ENCODE data around the gene ZDHHC12. TPM values are rescaled to one million over a fixed set of nuclear protein-coding genes. Genes with fewer than 3 reads are reported as not detected.

Gene ZDHHC12
- total and polyA plus RNA-seq, 4 donors = 24.7 to 48.2 (median 30.3) TPM

GRCh38 chr9:128702445-128702948 lies 21.4 kb downstream of the ZDHHC12 start, which contains the start of gene PKN3:
TSS of gene PKN3 (plus strand) at chr9:128702503. CDS start at chr9:128702916, 413 bp downstream.
- Histone ChIP-seq H3K9ac (ENCODE audit: low read depth in 1 of 2, low read length in 2 of 2) (peak within 1 kb of the TSS in 1 of 2 donors; percentile 39), H3K4me1 (ENCODE audit: control insufficient read depth in 4 of 4, insufficient read depth in 4 of 4, low read length in 3 of 4) (peaks cover 0 to 8% (median 0%) of the 10 kb centered on the region in 4 donors), H3K4me3 (ENCODE audit: low read depth in 1 of 3, low read length in 3 of 3) (peak within 1 kb of the TSS; percentile 29 to 83 (median 58)), H3K27ac (ENCODE audit: low read depth in 1 of 2, low read length in 2 of 2) (peak within 1 kb of the TSS in 1 of 2 donors; percentile 43), H3K27me3 (ENCODE audit: control insufficient read depth in 4 of 4, insufficient read depth in 4 of 4, low read length in 3 of 4) (no peaks in the 10 kb centered on the region), H3K36me3 (ENCODE audit: control insufficient read depth in 4 of 4, insufficient read depth in 3 of 4, low read depth in 1 of 4, low read length in 3 of 4) (no peaks in the 10 kb centered on the region), H3K9me3 (ENCODE audit: control insufficient read depth in 4 of 4, low read length in 3 of 4) (no peaks in the 10 kb centered on the region)
- peak; percentile 94 for DNase-seq (ENCODE audit: low spot score)
- under 1% methylated on average over 65 of the region's 65 CpGs for WGBS
- peak; percentile 63 to 76 for TF ChIP-seq RAD21 (IDR thresholded peaks at IDR 0.05)
- TF ChIP-seq CTCF (IDR thresholded peaks at IDR 0.05; ENCODE audit: low read depth, low read length, missing input control) = peak; percentile 73
- TF ChIP-seq, protein P1, sequence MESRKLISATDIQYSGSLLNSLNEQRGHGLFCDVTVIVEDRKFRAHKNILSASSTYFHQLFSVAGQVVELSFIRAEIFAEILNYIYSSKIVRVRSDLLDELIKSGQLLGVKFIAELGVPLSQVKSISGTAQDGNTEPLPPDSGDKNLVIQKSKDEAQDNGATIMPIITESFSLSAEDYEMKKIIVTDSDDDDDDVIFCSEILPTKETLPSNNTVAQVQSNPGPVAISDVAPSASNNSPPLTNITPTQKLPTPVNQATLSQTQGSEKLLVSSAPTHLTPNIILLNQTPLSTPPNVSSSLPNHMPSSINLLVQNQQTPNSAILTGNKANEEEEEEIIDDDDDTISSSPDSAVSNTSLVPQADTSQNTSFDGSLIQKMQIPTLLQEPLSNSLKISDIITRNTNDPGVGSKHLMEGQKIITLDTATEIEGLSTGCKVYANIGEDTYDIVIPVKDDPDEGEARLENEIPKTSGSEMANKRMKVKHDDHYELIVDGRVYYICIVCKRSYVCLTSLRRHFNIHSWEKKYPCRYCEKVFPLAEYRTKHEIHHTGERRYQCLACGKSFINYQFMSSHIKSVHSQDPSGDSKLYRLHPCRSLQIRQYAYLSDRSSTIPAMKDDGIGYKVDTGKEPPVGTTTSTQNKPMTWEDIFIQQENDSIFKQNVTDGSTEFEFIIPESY (IDR thresholded peaks at IDR 0.05) = no peak
- no peak for TF ChIP-seq HNF4A (conservative IDR thresholded peaks at IDR 0.05)
- TF ChIP-seq YY1 (IDR thresholded peaks at IDR 0.05) = peak; percentile 22

GRCh38 chr9:128701227-128701854 lies 22.6 kb downstream of the ZDHHC12 start:
- Histone ChIP-seq H3K36me3 (ENCODE audit: control insufficient read depth in 4 of 4, insufficient read depth in 3 of 4, low read depth in 1 of 4, low read length in 3 of 4) (peaks cover 0 to 4% (median 1%) of the 10 kb centered on the region in 4 donors), H3K27ac (ENCODE audit: low read depth in 1 of 2, low read length in 2 of 2) (no peak overlapping the region), H3K4me1 (ENCODE audit: control insufficient read depth in 4 of 4, insufficient read depth in 4 of 4, low read length in 3 of 4) (peaks cover 0 to 8% (median 0%) of the 10 kb centered on the region in 4 donors), H3K27me3 (ENCODE audit: control insufficient read depth in 4 of 4, insufficient read depth in 4 of 4, low read length in 3 of 4) (no peaks in the 10 kb centered on the region), H3K9ac (ENCODE audit: low read depth in 1 of 2, low read length in 2 of 2) (no peak overlapping the region), H3K9me3 (ENCODE audit: control insufficient read depth in 4 of 4, low read length in 3 of 4) (no peaks in the 10 kb centered on the region), H3K4me3 (ENCODE audit: low read depth in 1 of 3, low read length in 3 of 3) (no peak overlapping the region)
- TF ChIP-seq CTCF (IDR thresholded peaks at IDR 0.05; ENCODE audit: low read depth, low read length, missing input control) (no peak), JUND (IDR thresholded peaks at IDR 0.05) (no peak), RAD21 (IDR thresholded peaks at IDR 0.05) (no peak), RXRA (IDR thresholded peaks at IDR 0.05) (no peak), NR2F2 (IDR thresholded peaks at IDR 0.05) (no peak), EGR1 (IDR thresholded peaks at IDR 0.05; ENCODE audit: low read depth in 2 of 2) (no peak), TAF1 (conservative IDR thresholded peaks at IDR 0.05) (no peak), REST (IDR thresholded peaks at IDR 0.05) (no peak), GABPA (IDR thresholded peaks at IDR 0.05 in 1 of 2, conservative IDR thresholded peaks at IDR 0.05 in 1 of 2) (no peak), HNF4G (IDR thresholded peaks at IDR 0.05) (no peak)
- TF ChIP-seq, protein P2, sequence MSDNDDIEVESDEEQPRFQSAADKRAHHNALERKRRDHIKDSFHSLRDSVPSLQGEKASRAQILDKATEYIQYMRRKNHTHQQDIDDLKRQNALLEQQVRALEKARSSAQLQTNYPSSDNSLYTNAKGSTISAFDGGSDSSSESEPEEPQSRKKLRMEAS (IDR thresholded peaks at IDR 0.05) = no peak
- TF ChIP-seq, protein P1 (IDR thresholded peaks at IDR 0.05) = no peak
- 76% methylated on average over 10 of the region's 10 CpGs for WGBS
- no peak for DNase-seq (ENCODE audit: low spot score)

Measured in liver (tissue), 9 donors.